GM19025 (cell line): ENCODE results near the gene ABHD10.

Experiments used
- ATAC-seq: cut with Tn5 transposase; IDR thresholded peaks from one replicate; pipeline ENCODE4 v1.9.1; 2021; ENCODE audit warnings: mild to moderate bottlenecking, low read depth, moderate library complexity; ENCODE audit not compliant: unreplicated experiment

The ABHD10 gene

DNA sequence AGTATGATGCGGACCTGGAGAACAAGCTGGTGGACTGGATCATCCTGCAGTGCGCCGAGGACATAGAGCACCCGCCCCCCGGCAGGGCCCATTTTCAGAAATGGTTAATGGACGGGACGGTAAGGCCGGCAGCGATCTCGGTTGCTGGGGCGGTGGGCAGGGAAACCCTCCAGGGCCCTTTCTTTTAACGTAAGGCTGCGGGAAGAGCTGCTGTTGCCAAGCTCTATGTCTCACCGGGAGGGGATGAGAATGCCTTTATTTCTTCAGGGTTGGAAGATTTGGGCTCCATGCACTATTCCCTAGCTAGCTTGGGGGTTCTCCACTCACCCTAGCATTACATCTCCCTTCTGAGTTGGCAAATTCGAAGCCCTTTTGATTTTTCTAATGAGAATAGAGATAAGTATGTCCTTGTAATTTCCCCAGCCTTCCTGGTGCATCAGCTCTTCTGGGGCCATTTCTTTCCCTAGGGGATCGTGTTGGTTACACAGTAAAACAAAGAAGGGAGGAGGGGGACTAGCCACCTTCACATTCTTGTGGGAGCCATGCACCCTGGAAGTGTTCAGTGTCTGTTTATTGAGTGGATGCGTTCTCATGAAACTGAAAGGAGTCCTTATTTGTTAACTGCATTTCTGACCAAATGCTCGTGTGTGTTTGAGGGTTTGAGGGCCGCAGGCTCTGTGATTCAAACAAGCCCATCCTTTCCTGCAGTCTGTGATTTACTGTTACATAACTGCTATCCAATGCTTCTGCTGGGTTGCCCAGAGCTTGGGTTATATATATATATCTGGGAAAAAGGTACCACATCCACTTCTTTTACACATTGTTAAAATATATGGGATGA is 20.9 kb downstream of the ABHD10 start:
- ATAC-seq, result no peak

- no peak for ATAC-seq
These were observed 21.5 kb downstream of the ABHD10 start for GRCh38 chr3:112000367-112000771.

DNA sequence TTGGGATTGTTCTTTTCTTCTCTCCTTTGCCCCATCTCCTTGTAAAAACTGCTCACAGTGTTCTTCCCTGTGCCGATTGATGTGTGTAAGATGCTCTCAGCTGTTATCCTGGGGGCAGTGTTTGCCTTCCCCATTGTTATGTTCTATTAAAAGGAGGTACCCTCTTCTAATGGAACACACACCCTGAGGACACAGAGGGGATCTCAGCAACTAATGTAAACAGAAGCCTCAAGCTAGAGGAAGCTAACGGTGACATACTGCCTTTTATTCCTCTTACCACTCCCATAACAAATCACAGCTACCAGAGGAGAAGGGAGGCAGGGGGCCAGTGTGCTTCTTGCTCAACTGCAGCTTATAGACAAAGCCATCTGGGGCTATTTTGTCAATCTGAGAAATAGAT is 22.1 kb downstream of the ABHD10 start:
- ATAC-seq, result no peak

- ATAC-seq, result no peak
These were observed 22.7 kb downstream of the ABHD10 start for GRCh38 chr3:112001526-112001925.

- no peak for ATAC-seq
These were observed 23.5 kb downstream of the ABHD10 start for GRCh38 chr3:112002096-112002971.

GRCh38 chr3:112003321-112004080 is 24.7 kb downstream of the ABHD10 start:
- ATAC-seq, result no peak

GRCh38 chr3:112004187-112004586 is 25.4 kb downstream of the ABHD10 start:
- ATAC-seq, result no peak

DNA sequence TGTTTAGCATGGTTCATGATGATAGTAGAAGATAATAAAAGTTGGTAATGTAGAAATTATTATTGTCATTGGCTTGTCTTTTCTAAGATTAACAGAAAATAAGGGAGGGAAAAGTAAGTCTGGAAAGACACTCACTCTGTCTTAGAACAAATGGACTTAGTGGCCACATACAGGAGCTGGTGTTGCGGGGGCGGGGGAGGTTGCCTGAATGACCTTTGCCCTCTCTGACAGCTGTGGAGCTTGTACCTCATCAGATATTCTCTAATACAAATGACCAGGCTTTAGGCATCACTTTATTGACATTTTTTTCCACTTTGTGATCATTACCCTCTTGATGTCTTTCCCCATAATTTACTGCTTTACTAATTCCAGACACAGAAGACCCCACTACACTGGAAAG is 25.8 kb downstream of the ABHD10 start:
- no peak for ATAC-seq

DNA sequence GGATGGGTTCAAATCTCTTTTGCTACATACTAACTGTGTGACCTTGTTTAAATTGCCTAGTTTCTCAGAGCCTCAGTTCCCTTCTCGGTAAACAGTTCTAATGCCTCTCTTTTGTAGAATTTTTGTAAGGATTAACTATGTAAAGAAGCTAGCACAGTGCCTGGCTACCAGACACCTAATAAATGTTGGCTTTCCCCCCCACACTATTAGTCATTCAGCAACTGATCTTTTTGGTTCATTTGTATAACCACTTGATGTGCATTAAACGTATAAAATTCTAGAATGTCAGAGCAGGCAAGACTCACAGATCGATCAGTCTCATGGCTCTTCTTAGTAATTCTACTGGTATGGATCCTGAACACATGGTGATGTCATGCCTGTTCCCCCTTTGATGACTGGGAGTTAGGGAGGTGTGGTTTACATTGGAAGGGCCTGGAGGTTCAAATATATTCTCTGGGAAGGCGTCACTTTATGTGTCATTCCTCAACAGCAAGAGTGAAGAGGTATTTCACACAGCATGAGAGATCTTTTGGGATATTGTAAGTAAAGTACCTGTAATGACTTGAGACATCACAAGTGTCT is 26.4 kb downstream of the ABHD10 start:
- ATAC-seq, result no peak

DNA sequence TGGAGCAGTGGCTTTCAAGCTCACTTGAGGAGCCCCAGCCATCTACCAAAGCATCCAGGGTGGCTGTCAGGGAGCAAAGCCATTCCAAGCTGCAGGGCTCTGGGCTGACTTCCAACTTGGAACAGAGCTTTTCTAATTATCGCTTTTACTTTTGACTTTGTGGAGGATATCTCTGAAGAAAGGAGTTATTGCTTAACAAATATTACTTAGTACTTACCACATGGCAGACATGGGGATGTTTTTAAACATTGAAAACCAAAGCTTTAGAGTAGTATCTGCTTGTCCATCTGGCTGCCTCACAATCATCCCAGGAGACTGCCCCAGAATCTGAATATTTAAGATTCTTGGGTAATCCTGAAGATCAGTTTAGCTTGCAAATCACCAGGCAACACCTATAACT is 28.8 kb downstream of the ABHD10 start:
- ATAC-seq, result no peak

- ATAC-seq, result no peak
These were observed 30.8 kb downstream of the ABHD10 start for GRCh38 chr3:112009670-112010069.

- ATAC-seq, result no peak
These were observed 31.8 kb downstream of the ABHD10 start for GRCh38 chr3:112010636-112011035.

DNA sequence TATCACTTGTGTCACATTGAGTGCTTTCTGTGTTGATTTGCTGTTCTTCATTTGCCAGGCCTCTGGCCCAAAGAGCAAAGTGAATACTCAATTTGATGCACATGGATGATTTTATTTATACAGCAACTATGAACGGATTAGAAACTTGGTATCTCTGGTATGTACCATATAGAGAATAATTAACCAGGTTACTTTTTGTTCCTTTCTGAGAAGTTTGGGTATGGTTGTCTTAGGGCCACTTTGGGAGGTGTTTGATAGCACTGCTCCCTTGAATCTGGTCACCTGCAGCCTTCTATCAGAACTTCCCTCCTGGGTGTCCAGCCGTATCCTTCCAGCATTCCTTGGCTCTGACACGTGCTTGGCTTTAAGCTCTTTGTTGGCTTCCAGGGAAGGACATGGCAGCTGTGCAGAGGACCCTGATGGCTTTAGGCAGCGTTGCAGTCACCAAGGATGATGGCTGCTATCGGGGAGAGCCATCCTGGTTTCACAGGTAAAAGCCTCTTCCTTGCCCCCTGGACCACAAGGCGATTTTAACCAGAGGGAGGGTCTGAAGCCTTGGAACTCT is 32.6 kb downstream of the ABHD10 start:
- no peak for ATAC-seq

DNA sequence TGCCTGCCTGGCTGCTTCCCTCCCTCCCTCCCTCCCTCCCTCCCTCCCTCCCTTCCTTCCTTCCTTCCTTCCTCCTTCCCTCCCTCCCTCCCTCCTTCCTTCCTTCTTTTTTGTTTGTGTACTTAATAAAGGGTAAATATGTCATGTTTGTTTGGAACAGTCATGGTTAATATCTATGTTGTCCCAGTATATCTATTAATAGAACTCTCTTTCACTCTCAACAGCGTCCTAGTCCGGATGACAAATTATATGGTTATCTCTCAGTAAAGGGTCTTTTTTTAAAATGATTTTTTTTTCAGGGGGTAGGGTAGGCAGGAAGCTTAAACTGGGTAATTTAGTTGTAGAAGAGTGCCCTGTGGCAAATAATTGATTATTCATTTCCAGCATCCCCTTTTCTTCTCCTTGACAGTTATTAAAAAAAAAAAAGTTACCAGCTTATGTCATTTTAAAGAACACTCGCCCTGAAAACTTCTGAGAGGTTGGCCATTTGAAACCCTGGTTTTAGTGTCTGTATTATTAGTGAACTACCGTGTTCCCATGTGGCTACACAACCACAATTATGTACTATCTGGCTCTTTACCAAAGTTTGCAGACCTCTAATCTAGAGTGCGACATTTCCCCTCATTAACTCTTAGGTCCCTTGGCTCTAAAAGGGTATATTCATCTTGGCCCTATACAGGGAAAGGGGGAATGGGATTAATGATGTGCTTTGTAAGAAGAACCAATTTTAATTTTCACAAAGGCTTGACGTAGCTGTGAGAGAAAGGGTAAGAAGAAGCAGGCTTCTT is 33.6 kb downstream of the ABHD10 start:
- ATAC-seq, result no peak

GRCh38 chr3:112013058-112013783 is 34.4 kb downstream of the ABHD10 start:
- ATAC-seq, result peak; percentile 79

DNA sequence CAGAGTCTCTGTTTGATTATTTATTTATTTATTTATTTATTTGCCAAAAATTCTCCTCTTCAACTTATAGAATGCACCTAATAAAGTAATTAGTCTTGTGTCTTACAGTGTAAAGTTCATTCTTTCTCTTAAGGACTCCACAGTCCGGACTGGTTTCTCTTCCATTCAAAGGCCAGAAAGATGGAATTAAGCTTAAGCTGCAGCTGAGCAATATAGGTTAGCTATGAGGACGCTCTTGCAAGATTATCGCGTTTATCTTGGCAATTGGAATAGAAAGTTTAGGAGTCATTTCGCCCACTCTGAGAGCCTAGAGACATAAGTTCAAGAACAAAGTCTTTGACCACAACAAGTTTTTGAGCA is 34.9 kb downstream of the ABHD10 start:
- ATAC-seq, result peak; percentile 20

GRCh38 chr3:112017091-112017490 is 38.3 kb downstream of the ABHD10 start:
- ATAC-seq, result no peak

DNA sequence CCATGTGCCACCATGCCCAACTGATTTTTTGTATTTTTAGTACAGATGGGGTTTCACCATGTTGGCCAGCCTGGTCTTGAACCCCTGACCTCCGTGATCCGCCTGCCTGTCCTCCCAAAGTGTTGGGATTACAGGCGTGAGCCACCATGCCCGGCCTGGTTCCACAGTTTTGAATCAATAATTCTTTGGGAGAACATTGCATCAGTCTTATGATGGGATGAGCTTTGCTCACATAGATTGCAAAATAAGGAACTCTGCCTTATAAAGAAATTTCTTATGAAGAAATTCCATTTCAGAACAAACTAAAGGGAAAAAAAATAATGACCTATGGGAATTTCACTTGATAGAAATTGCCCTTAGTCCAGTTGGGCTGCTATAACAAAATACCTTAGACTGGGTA is 39.9 kb downstream of the ABHD10 start:
- ATAC-seq, result no peak

- ATAC-seq, result no peak
These were observed 40.9 kb downstream of the ABHD10 start for GRCh38 chr3:112019716-112020115.
